Measurements from ENCODE around the gene ATP2B2. TPM values are rescaled to one million over a fixed set of nuclear protein-coding genes. Genes with fewer than 3 reads are reported as not detected.

Gene ATP2B2
- total and polyA plus RNA-seq, 9 of the 15 experiments (the other 6 are each of a cell fraction or from before 2014, with no cell fraction given): 0.06 TPM; not detected in 8

GRCh38 chr3:10482631-10483363, 22.6 kb downstream of the ATP2B2 start:
- H4K20me1 ChIP-seq (replicated peaks; ENCODE audit: control insufficient read depth, insufficient read depth, low read length): peaks cover 8% of the 10 kb centered on the region; the same call in 1 of the 2 replicates
- 8% methylated on average over 13 of the region's 13 CpGs for WGBS (ENCODE audit: insufficient coverage, low coverage, missing lambda C conversion rate)
- no peaks in the 10 kb centered on the region for H3K36me3 ChIP-seq (ENCODE audit: control insufficient read depth, insufficient read depth, low read length)
- no peak overlapping the region for H3K4me3 ChIP-seq
- ChIA-PET POLR2A (interaction anchor here (0.6 kb wide), 1 partner anchor 18 kb away, joined by 3 read pairs; no protein-coding TSS in a partner anchor), CTCF (ENCODE audit: low intra/inter-chr PET ratio) (no interaction called here)
- DNase-seq (ENCODE audit: extremely low read depth in 1 of 4, low spot score in 3 of 4) (no peak), FAIRE-seq (no peak), ATAC-seq (no peak)
- intact Hi-C loops (cut with micrococcal nuclease) (no loop called here), in situ Hi-C loops (cut with MboI) (no loop called here)
- no peaks in the 10 kb centered on the region for H3K4me1 ChIP-seq (replicated peaks in 1 of 2; ENCODE audit: control insufficient read depth in 2 of 2, insufficient read depth in 2 of 2, low read length in 2 of 2)
- H3K9ac ChIP-seq (ENCODE audit: insufficient read depth in 1 of 2, low read depth in 2 of 2, low read length in 2 of 2): no peak overlapping the region
- H3K27ac ChIP-seq (ENCODE audit: extremely low read depth, low read depth, low read length): no peak overlapping the region; the same call in 2 of the 3 replicates
- BruUV-seq (replicated peaks): no TSS peak
- peaks cover 12 to 53% of the 10 kb centered on the region in 2 experiments; a peak in 4 of 5 replicates for H3K27me3 ChIP-seq (ENCODE audit: control insufficient read depth in 2 of 2, insufficient read depth in 2 of 2, low read length in 2 of 2)
- TF ChIP-seq, protein P1, sequence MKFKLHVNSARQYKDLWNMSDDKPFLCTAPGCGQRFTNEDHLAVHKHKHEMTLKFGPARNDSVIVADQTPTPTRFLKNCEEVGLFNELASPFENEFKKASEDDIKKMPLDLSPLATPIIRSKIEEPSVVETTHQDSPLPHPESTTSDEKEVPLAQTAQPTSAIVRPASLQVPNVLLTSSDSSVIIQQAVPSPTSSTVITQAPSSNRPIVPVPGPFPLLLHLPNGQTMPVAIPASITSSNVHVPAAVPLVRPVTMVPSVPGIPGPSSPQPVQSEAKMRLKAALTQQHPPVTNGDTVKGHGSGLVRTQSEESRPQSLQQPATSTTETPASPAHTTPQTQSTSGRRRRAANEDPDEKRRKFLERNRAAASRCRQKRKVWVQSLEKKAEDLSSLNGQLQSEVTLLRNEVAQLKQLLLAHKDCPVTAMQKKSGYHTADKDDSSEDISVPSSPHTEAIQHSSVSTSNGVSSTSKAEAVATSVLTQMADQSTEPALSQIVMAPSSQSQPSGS (CRISPR knock-in tag; IDR thresholded peaks at IDR 0.05): no peak
- peak; percentile 89 for TF ChIP-seq RBM25 (IDR thresholded peaks at IDR 0.05; ENCODE audit: low read depth, low read length, severe bottlenecking)
- TF ChIP-seq PTBP1 (IDR thresholded peaks at IDR 0.05; ENCODE audit: low read depth, low read length): peak; percentile 39; the same call in 1 of the 2 replicates
- 0 out of 4 replicates have a peak, but pooled peaks of 1 of the 2 experiments have one; percentile 33 for TF ChIP-seq KDM1A (IDR thresholded peaks at IDR 0.05)
- peak; percentile 75; the same call in 1 of the 2 replicates for TF ChIP-seq BCOR (IDR thresholded peaks at IDR 0.05)
- TF ChIP-seq EZH2 (IDR thresholded peaks at IDR 0.05; ENCODE audit: borderline replicate concordance, low read depth, low read length): 0 out of 2 replicates have a peak, but pooled peaks have one; percentile 74
- TF ChIP-seq CBX2 (IDR thresholded peaks at IDR 0.05; ENCODE audit: insufficient read depth, low read length, poor library complexity, severe bottlenecking): no peak
- peak; percentile 41; the same call in 1 of the 2 replicates for TF ChIP-seq SMARCA5 (IDR thresholded peaks at IDR 0.05)
- H3K9me1 ChIP-seq (ENCODE audit: control insufficient read depth, insufficient read depth, low read length): no peaks in the 10 kb centered on the region
- no peaks in the 10 kb centered on the region for H3K79me2 ChIP-seq (ENCODE audit: control insufficient read depth, insufficient read depth, low read length)
- no peaks in the 10 kb centered on the region for H3K9me3 ChIP-seq (replicated peaks; ENCODE audit: control insufficient read depth, insufficient read depth, low read depth, low read length)
- no peak overlapping the region for H2AFZ ChIP-seq (ENCODE audit: low read depth, low read length)
- H3K4me2 ChIP-seq (ENCODE audit: insufficient read depth, low read length): no peak overlapping the region
